Large intestine (tissue), 3 donors: ENCODE measurements around the gene PCGF3. TPM values are rescaled to one million over a fixed set of nuclear protein-coding genes. Genes with fewer than 3 reads are reported as not detected.

Experiments used
- DNase-seq, 2 donors: peaks; one replicate each; pipeline versions ENCODE4 v3.0.0 to v3.0.0-alpha.2; 2013
- H3K27ac ChIP-seq: one replicate; pipeline ENCODE4 v1.5.1; 2013; ENCODE audit warnings: low read length
- H3K27me3 ChIP-seq: 2 replicates; pipeline ENCODE4 v1.6.1; 2013; ENCODE audit warnings: low read length; ENCODE audit not compliant: control insufficient read depth, insufficient read depth
- H3K36me3 ChIP-seq: 2 replicates; pipeline ENCODE4 v1.6.1; 2013; ENCODE audit warnings: low read length; ENCODE audit not compliant: control insufficient read depth, insufficient read depth
- H3K4me1 ChIP-seq: one replicate; pipeline ENCODE4 v1.6.1; 2013; ENCODE audit warnings: low read length; ENCODE audit not compliant: control insufficient read depth, insufficient read depth
- H3K4me3 ChIP-seq: one replicate; pipeline ENCODE4 v1.5.1; 2013; ENCODE audit warnings: low read length
- H3K9me3 ChIP-seq: one replicate; pipeline ENCODE4 v1.6.1; 2013; ENCODE audit warnings: mild to moderate bottlenecking, low read depth, low read length, moderate library complexity; ENCODE audit not compliant: control insufficient read depth
- WGBS: methylation state at CpG from one replicate; pipeline ENCODE4 v1.1.5; 2013; ENCODE audit warnings: low lambda C conversion rate; ENCODE audit not compliant: insufficient coverage; 5-methylcytosine and 5-hydroxymethylcytosine counted together
- polyA plus RNA-seq: library from polyadenylated mRNA; unstranded; fragments of 120-200 nt; gene quantifications from one replicate; pipeline ENCODE4 v1.2.1, GENCODE V29; 2013

PCGF3 gene
- polyA plus RNA-seq, 1 donor, result 78.0 TPM

- H3K36me3 ChIP-seq, result peaks cover 11% of the 10 kb centered on the region
- no peak overlapping the region for H3K27ac ChIP-seq
- no peaks in the 10 kb centered on the region for H3K4me1 ChIP-seq
- peaks cover 13% of the 10 kb centered on the region for H3K9me3 ChIP-seq
- DNase-seq, result no peak
- H3K4me3 ChIP-seq, result no peak overlapping the region
- no peaks in the 10 kb centered on the region for H3K27me3 ChIP-seq
- no CpG with 5 or more reads among the region's 34 CpGs for WGBS
Measured at GRCh38 chr4:717601-718320, 12.1 kb downstream of the PCGF3 start.

GRCh38 chr4:718460-718859 is 12.8 kb downstream of the PCGF3 start:
- H3K27me3 ChIP-seq, result no peaks in the 10 kb centered on the region
- H3K4me3 ChIP-seq, result no peak overlapping the region
- H3K36me3 ChIP-seq, result peaks cover 16% of the 10 kb centered on the region
- peaks cover 16% of the 10 kb centered on the region for H3K9me3 ChIP-seq
- H3K4me1 ChIP-seq, result peaks cover 2% of the 10 kb centered on the region
- no peak for DNase-seq
- no CpG with 5 or more reads among the region's 8 CpGs for WGBS
- H3K27ac ChIP-seq, result no peak overlapping the region

GRCh38 chr4:720111-720860 is 14.7 kb downstream of the PCGF3 start:
- no peak overlapping the region for H3K27ac ChIP-seq
- WGBS, result 100% methylated on average over 3 of the region's 59 CpGs
- H3K27me3 ChIP-seq, result no peaks in the 10 kb centered on the region
- H3K36me3 ChIP-seq, result peaks cover 12% of the 10 kb centered on the region
- peaks cover 12% of the 10 kb centered on the region for H3K4me1 ChIP-seq
- no peak for DNase-seq
- H3K4me3 ChIP-seq, result no peak overlapping the region
- peaks cover 19% of the 10 kb centered on the region for H3K9me3 ChIP-seq

GRCh38 chr4:721261-722168 is 15.9 kb downstream of the PCGF3 start:
- H3K4me1 ChIP-seq, result peaks cover 12% of the 10 kb centered on the region
- DNase-seq, result no peak
- no CpG with 5 or more reads among the region's 31 CpGs for WGBS

GRCh38 chr4:722169-722725 is 16.6 kb downstream of the PCGF3 start:
- no peak for DNase-seq
- WGBS, result no CpG with 5 or more reads among the region's 47 CpGs
- Histone ChIP-seq H3K4me3 (no peak overlapping the region), H3K36me3 (peaks cover 12% of the 10 kb centered on the region), H3K27ac (no peak overlapping the region), H3K27me3 (no peaks in the 10 kb centered on the region), H3K9me3 (peaks cover 19% of the 10 kb centered on the region), H3K4me1 (peaks cover 12% of the 10 kb centered on the region)

More at GRCh38 chr4:721261-722168, 15.9 kb downstream of the PCGF3 start:
- Histone ChIP-seq H3K9me3 (peaks cover 19% of the 10 kb centered on the region), H3K36me3 (peaks cover 12% of the 10 kb centered on the region), H3K27me3 (no peaks in the 10 kb centered on the region), H3K4me3 (no peak overlapping the region), H3K27ac (no peak overlapping the region)

GRCh38 chr4:722851-723360 is 17.3 kb downstream of the PCGF3 start:
- WGBS, result no CpG with 5 or more reads among the region's 61 CpGs

GRCh38 chr4:723751-724530 is 18.3 kb downstream of the PCGF3 start:
- peak; percentile 40 to 66 for DNase-seq
- peaks cover 15% of the 10 kb centered on the region for H3K4me1 ChIP-seq
- no peak overlapping the region for H3K27ac ChIP-seq
- H3K9me3 ChIP-seq, result peaks cover 19% of the 10 kb centered on the region
- peaks cover 14% of the 10 kb centered on the region for H3K36me3 ChIP-seq
- H3K4me3 ChIP-seq, result no peak overlapping the region
- no CpG with 5 or more reads among the region's 28 CpGs for WGBS
- H3K27me3 ChIP-seq, result no peaks in the 10 kb centered on the region

More at GRCh38 chr4:722851-723360, 17.3 kb downstream of the PCGF3 start:
- peaks cover 19% of the 10 kb centered on the region for H3K9me3 ChIP-seq
- H3K27me3 ChIP-seq, result no peaks in the 10 kb centered on the region
- H3K27ac ChIP-seq, result no peak overlapping the region
- peaks cover 12% of the 10 kb centered on the region for H3K36me3 ChIP-seq
- peaks cover 15% of the 10 kb centered on the region for H3K4me1 ChIP-seq
- DNase-seq, result no peak
- no peak overlapping the region for H3K4me3 ChIP-seq

- Histone ChIP-seq H3K4me3 (no peak overlapping the region), H3K27me3 (no peaks in the 10 kb centered on the region), H3K27ac (no peak overlapping the region), H3K9me3 (peaks cover 19% of the 10 kb centered on the region), H3K36me3 (peaks cover 15% of the 10 kb centered on the region), H3K4me1 (peaks cover 15% of the 10 kb centered on the region)
- no CpG with 5 or more reads among the region's 41 CpGs for WGBS
- no peak for DNase-seq
Measured at GRCh38 chr4:725391-726234, 20.0 kb downstream of the PCGF3 start.
